ENCODE results near the gene SRXN1. TPM values are rescaled to one million over a fixed set of nuclear protein-coding genes. Genes with fewer than 3 reads are reported as not detected.

Gene SRXN1
- 19.3 to 20.8 TPM (median 20.6 TPM) in 3 replicates for total RNA-seq
- long read RNA-seq, transcript SRXN1-201 (2 exons, 2,698 nt): major isoform, 175 of 177 reads
- long read RNA-seq, partial matches to known transcripts: 0 of 177 reads
- long read RNA-seq, other reads (novel, unspliced or antisense): 2 of 177 reads

- H3K27ac Mint-ChIP-seq (ENCODE audit: unreplicated experiment): peak within 1 kb of the TSS; percentile 83
- peaks cover 18% of the 10 kb centered on the region for H3K36me3 Mint-ChIP-seq (ENCODE audit: low read depth)
These were observed at the start of gene SRXN1 for GRCh38 chr20:653110-653589. TSS of gene SRXN1 (minus strand) at chr20:653200. CDS start at chr20:653185, 15 bp downstream.

GRCh38 chr20:701401-702129 is 48.6 kb upstream of the SRXN1 start:
- Mint-ChIP-seq H3K27ac (ENCODE audit: unreplicated experiment) (no peak overlapping the region), H3K36me3 (ENCODE audit: low read depth) (no peaks in the 10 kb centered on the region), H3K4me3 (ENCODE audit: unreplicated experiment) (no peak overlapping the region), H3K27me3 (ENCODE audit: low read depth) (peaks cover 55% of the 10 kb centered on the region), H3K4me1 (ENCODE audit: low read depth) (no peaks in the 10 kb centered on the region), H3K9me3 (ENCODE audit: low read depth) (no peaks in the 10 kb centered on the region)
- TF ChIP-seq CTCF (IDR thresholded peaks at IDR 0.05): no peak
- no peak for DNase-seq (ENCODE audit: low spot score)

More at GRCh38 chr20:653110-653589, at the start of gene SRXN1:
- Mint-ChIP-seq H3K27me3 (ENCODE audit: low read depth) (no peaks in the 10 kb centered on the region), H3K4me3 (ENCODE audit: unreplicated experiment) (peak within 1 kb of the TSS; percentile 79), H3K4me1 (ENCODE audit: low read depth) (peaks cover 27% of the 10 kb centered on the region), H3K9me3 (ENCODE audit: low read depth) (no peaks in the 10 kb centered on the region)
- no peak for DNase-seq (ENCODE audit: low spot score)
- peak; percentile 80 for TF ChIP-seq CTCF (IDR thresholded peaks at IDR 0.05)

- DNase-seq (ENCODE audit: low spot score): no peak
- Mint-ChIP-seq H3K27me3 (ENCODE audit: low read depth) (peaks cover 55% of the 10 kb centered on the region), H3K4me3 (ENCODE audit: unreplicated experiment) (no peak overlapping the region), H3K9me3 (ENCODE audit: low read depth) (no peaks in the 10 kb centered on the region), H3K4me1 (ENCODE audit: low read depth) (no peaks in the 10 kb centered on the region), H3K27ac (ENCODE audit: unreplicated experiment) (no peak overlapping the region), H3K36me3 (ENCODE audit: low read depth) (no peaks in the 10 kb centered on the region)
- no peak for TF ChIP-seq CTCF (IDR thresholded peaks at IDR 0.05)
These were observed 46.9 kb upstream of the SRXN1 start for GRCh38 chr20:699811-700338.

- Mint-ChIP-seq H3K9me3 (ENCODE audit: low read depth) (no peaks in the 10 kb centered on the region), H3K27me3 (ENCODE audit: low read depth) (peaks cover 53% of the 10 kb centered on the region), H3K4me1 (ENCODE audit: low read depth) (no peaks in the 10 kb centered on the region), H3K27ac (ENCODE audit: unreplicated experiment) (no peak overlapping the region), H3K4me3 (ENCODE audit: unreplicated experiment) (no peak overlapping the region), H3K36me3 (ENCODE audit: low read depth) (no peaks in the 10 kb centered on the region)
- no peak for TF ChIP-seq CTCF (IDR thresholded peaks at IDR 0.05)
- DNase-seq (ENCODE audit: low spot score): no peak
These were observed 46.3 kb upstream of the SRXN1 start for GRCh38 chr20:699342-699741.

- H3K9me3 Mint-ChIP-seq (ENCODE audit: low read depth): no peaks in the 10 kb centered on the region
- H3K4me1 Mint-ChIP-seq (ENCODE audit: low read depth): no peaks in the 10 kb centered on the region
- no peak for TF ChIP-seq CTCF (IDR thresholded peaks at IDR 0.05)
- no peaks in the 10 kb centered on the region for H3K36me3 Mint-ChIP-seq (ENCODE audit: low read depth)
- no peak for DNase-seq (ENCODE audit: low spot score)
- H3K27ac Mint-ChIP-seq (ENCODE audit: unreplicated experiment): no peak overlapping the region
- peaks cover 54% of the 10 kb centered on the region for H3K27me3 Mint-ChIP-seq (ENCODE audit: low read depth)
- H3K4me3 Mint-ChIP-seq (ENCODE audit: unreplicated experiment): no peak overlapping the region
These were observed 45.3 kb upstream of the SRXN1 start for GRCh38 chr20:698276-698675.
